GM12878 (cell line): ENCODE measurements around the gene COL4A3. TPM values are rescaled to one million over a fixed set of nuclear protein-coding genes. Genes with fewer than 3 reads are reported as not detected.

Source experiments
- ATAC-seq: fragments of 200-7000 bp; cut with Tn5 transposase; 3 replicates; pipeline ENCODE4 v1.9.1; 2020; ENCODE audit warnings: mild to moderate bottlenecking, moderate library complexity
- BruUV-seq: library from RNA; stranded (reverse); fragments of 400-500 nt; replicated peaks from 2 replicates; lab custom pipeline; 2021; lab: Mats Ljungman, UMichigan
- CTCF ChIA-PET: fragments of 300-600 bp; sonication (Branson Sonifier 250); formaldehyde crosslinking; extraction: SDS; loops from one replicate; lab custom pipeline; 2021; ENCODE audit warnings: inconsistent platforms; lab: Yijun Ruan, JAX
- POLR2A ChIA-PET: fragments of 350-600 bp; formaldehyde crosslinking; extraction: SDS; loops from one replicate; lab custom pipeline; 2021; ENCODE audit warnings: inconsistent platforms; lab: Charles Lee
- RAD21 ChIA-PET: fragments of 300-600 bp; sonication (Branson Sonifier 250); formaldehyde crosslinking; loops from one replicate; lab custom pipeline; 2023; ENCODE audit warnings: antibody characterized with exemption; ENCODE audit not compliant: unreplicated experiment; lab: Charles Lee
- SMC1A ChIA-PET: fragments of 300-600 bp; sonication (Branson Sonifier 250); formaldehyde crosslinking; loops from one replicate; lab custom pipeline; 2023; ENCODE audit not compliant: unreplicated experiment, uncharacterized antibody; lab: Charles Lee
- DNase-seq: peaks from one replicate; pipeline ENCODE4 v3.0.0-alpha.2; 2011; ENCODE audit warnings: low read depth, low spot score
- FAIRE-seq: peaks from 3 replicates; lab custom pipeline; 2011; peaks lifted over from hg19 to GRCh38; lab: Jason Lieb, UNC
- H2AFZ ChIP-seq: 2 replicates; pipeline ENCODE4 v1.6.0; 2011; ENCODE audit warnings: low read depth, low read length, control low read depth; ENCODE audit not compliant: control insufficient read depth
- H3K27ac ChIP-seq: 2 replicates; pipeline ENCODE4 v1.5.1; 2011; ENCODE audit warnings: control low read depth; ENCODE audit not compliant: control insufficient read depth, insufficient read depth
- H3K27me3 ChIP-seq, 2 experiments: replicated peaks in 1 of 2; 2 replicates each; pipeline versions ENCODE4 v1.6.0 to v1.6.1; 2011; ENCODE audit warnings: low read length in 1 of 2; ENCODE audit not compliant: control insufficient read depth in 2 of 2, insufficient read depth in 2 of 2
- H3K36me3 ChIP-seq, 2 experiments: 2 replicates each; pipeline ENCODE4 v1.5.1; 2011; ENCODE audit warnings: low read length in 1 of 2; ENCODE audit not compliant: control insufficient read depth in 2 of 2, insufficient read depth in 2 of 2
- H3K4me1 ChIP-seq: 2 replicates; pipeline ENCODE4 v1.6.1; 2011; ENCODE audit warnings: mild to moderate bottlenecking, low read length, moderate library complexity, mixed read lengths; ENCODE audit not compliant: control insufficient read depth, insufficient read depth
- H3K4me2 ChIP-seq: 2 replicates; pipeline ENCODE4 v1.6.0; 2011; ENCODE audit warnings: control low read depth; ENCODE audit not compliant: control insufficient read depth, insufficient read depth
- H3K4me3 ChIP-seq: fragments of 200-600 bp; sonication (generic); 2 replicates; pipeline ENCODE4 v1.5.1; 2016
- H3K79me2 ChIP-seq: 2 replicates; pipeline ENCODE4 v1.6.0; 2011; ENCODE audit warnings: low read length; ENCODE audit not compliant: control insufficient read depth, insufficient read depth
- H3K9ac ChIP-seq: 2 replicates; pipeline ENCODE4 v1.8.0; 2011; ENCODE audit warnings: low read length, control low read depth, mixed read lengths; ENCODE audit not compliant: control insufficient read depth, insufficient read depth
- H3K9me3 ChIP-seq: replicated peaks from 3 replicates; pipeline ENCODE4 v1.5.1; 2011; ENCODE audit warnings: mild to moderate bottlenecking, low read length; ENCODE audit not compliant: control insufficient read depth, insufficient read depth
- H4K20me1 ChIP-seq: 2 replicates; pipeline ENCODE4 v1.6.0; 2011; ENCODE audit not compliant: control insufficient read depth, insufficient read depth
- CBFB ChIP-seq: IDR thresholded peaks from 2 replicates; pipeline ENCODE4 v1.6.1; 2016; ENCODE audit warnings: antibody characterized with exemption, low read depth
- CHD2 ChIP-seq: IDR thresholded peaks from 2 replicates; pipeline ENCODE4 v1.6.1; 2011; ENCODE audit warnings: low read depth, low read length, improper control_type of control experiment, borderline replicate concordance
- EGR1 ChIP-seq, 2 experiments: IDR thresholded peaks; 1 replicate in 1 of 2; 2 replicates in 1 of 2; pipeline ENCODE4 v1.6.1; 2011 to 2012; ENCODE audit warnings: low read depth in 2 of 2, low read length in 2 of 2, borderline replicate concordance in 1 of 2, mild to moderate bottlenecking in 1 of 2, moderate library complexity in 1 of 2
- EZH2 ChIP-seq: IDR thresholded peaks from 2 replicates; pipeline ENCODE4 v1.6.1; 2012; ENCODE audit warnings: low read depth, mild to moderate bottlenecking, control low read depth, inconsistent platforms, low read length, borderline replicate concordance; ENCODE audit not compliant: control insufficient read depth
- GABPA ChIP-seq: IDR thresholded peaks from 2 replicates; pipeline ENCODE4 v1.6.1; 2014; ENCODE audit warnings: antibody characterized with exemption, low read depth, mild to moderate bottlenecking, inconsistent platforms
- IRF4 ChIP-seq: IDR thresholded peaks from 2 replicates; pipeline ENCODE4 v1.6.1; 2011; ENCODE audit warnings: low read depth, low read length
- LARP7 ChIP-seq: fragments of 450-650 bp; IDR thresholded peaks from 2 replicates; pipeline ENCODE4 v1.6.1; 2017; ENCODE audit warnings: mild to moderate bottlenecking
- MXI1 ChIP-seq: fragments of 150-350 bp; IDR thresholded peaks from 2 replicates; pipeline ENCODE4 v1.6.1; 2011; ENCODE audit warnings: low read depth, mild to moderate bottlenecking, inconsistent platforms, low read length, improper control_type of control experiment
- NKRF ChIP-seq: fragments of 450-650 bp; conservative IDR thresholded peaks from 2 replicates; pipeline ENCODE4 v1.6.1; 2017; ENCODE audit warnings: mild to moderate bottlenecking, moderate library complexity
- SMAD5 ChIP-seq: IDR thresholded peaks from 2 replicates; pipeline ENCODE4 v1.6.1; 2016; ENCODE audit warnings: antibody characterized with exemption, low read depth
- SMARCA5 ChIP-seq: fragments of 450-650 bp; IDR thresholded peaks from 2 replicates; pipeline ENCODE4 v1.6.1; 2017; ENCODE audit warnings: mild to moderate bottlenecking
- SRF ChIP-seq, 2 experiments: IDR thresholded peaks; 2 replicates each; pipeline ENCODE4 v1.6.1; 2011; ENCODE audit warnings: low read depth in 2 of 2, low read length in 2 of 2, mild to moderate bottlenecking in 1 of 2, moderate library complexity in 1 of 2
- SUPT20H ChIP-seq: IDR thresholded peaks from 2 replicates; pipeline ENCODE4 v1.6.1; 2011; ENCODE audit warnings: low read depth, mild to moderate bottlenecking, low read length, moderate library complexity, borderline replicate concordance; ENCODE audit not compliant: control insufficient read depth
- TARDBP ChIP-seq: IDR thresholded peaks from 2 replicates; pipeline ENCODE4 v1.6.1; 2016; ENCODE audit warnings: borderline replicate concordance
- WGBS: methylation state at CpG from one replicate; pipeline ENCODE4 v1.1.6; 2016; ENCODE audit warnings: low lambda C conversion rate; ENCODE audit not compliant: insufficient replicate concordance, insufficient coverage; ENCODE audit errors: missing lambda C conversion rate; 5-methylcytosine and 5-hydroxymethylcytosine counted together
- in situ Hi-C: fragments of 300-500 bp; cut with MboI; formaldehyde crosslinking; loops from 9 replicates; pipeline ENCODE4 v1.14.3; 2018; ENCODE audit warnings: mixed read lengths
- intact Hi-C: fragments of 100-400 bp; cut with micrococcal nuclease; formaldehyde crosslinking; loops from one replicate; pipeline ENCODE4 v1.14.2; 2022; ENCODE audit not compliant: unreplicated experiment
- polyA plus RNA-seq, 11 experiments: library from polyadenylated mRNA; depleted of rRNA in 4 of 11; unstranded in 6 of 11; stranded (reverse) in 5 of 11; fragments of >200 nt; fragmentation: Nextera tagmentation in 4 of 11; fragmentation: Illumina TruSeq in 1 of 11; extraction: Ambion mirVana in 4 of 11; extraction: Trizol in 1 of 11; gene quantifications; 1 replicate in 1 of 11; 2 replicates in 10 of 11; pipeline versions ENCODE4 v1.2.1 to v1.2.3, GENCODE V29; 2011 to 2016; ENCODE audit warnings: inconsistent platforms in 2 of 11, missing spikeins in 2 of 11, low read depth in 1 of 11
- total RNA-seq, 4 experiments: library from RNA; depleted of rRNA in 3 of 4; stranded (reverse); fragments of >200 nt in 3 of 4; fragmentation: Illumina TruSeq in 1 of 4; extraction: Trizol in 1 of 4; gene quantifications; 2 replicates each; pipeline versions ENCODE4 v1.2.1 to v1.2.3, GENCODE V29; 2013 to 2021
- TF ChIP-seq, protein P1 (sequence below): IDR thresholded peaks from 2 replicates; pipeline ENCODE4 v1.6.1; 2012; ENCODE audit warnings: low read depth, low read length, improper control_type of control experiment
- TF ChIP-seq, protein P2 (sequence below): IDR thresholded peaks from 2 replicates; pipeline ENCODE4 v1.6.1; 2012; ENCODE audit warnings: low read depth, low read length, improper control_type of control experiment
- TF ChIP-seq, protein P3 (sequence below): IDR thresholded peaks from 2 replicates; pipeline ENCODE4 v1.6.1; 2012; ENCODE audit warnings: low read length, inconsistent platforms

COL4A3 gene
- total and polyA plus RNA-seq, 10 of the 15 experiments (the other 5 are each of a cell fraction or from before 2014, with no cell fraction given), result 0.34 to 10.5 (median 3.8) TPM

GRCh38 chr2:227311861-227312506 lies 147.6 kb downstream of the COL4A3 start (continued):
- no peak for TF ChIP-seq SRF (IDR thresholded peaks at IDR 0.05; ENCODE audit: low read depth in 2 of 2, low read length in 2 of 2)
- TF ChIP-seq LARP7, result no peak

DNA sequence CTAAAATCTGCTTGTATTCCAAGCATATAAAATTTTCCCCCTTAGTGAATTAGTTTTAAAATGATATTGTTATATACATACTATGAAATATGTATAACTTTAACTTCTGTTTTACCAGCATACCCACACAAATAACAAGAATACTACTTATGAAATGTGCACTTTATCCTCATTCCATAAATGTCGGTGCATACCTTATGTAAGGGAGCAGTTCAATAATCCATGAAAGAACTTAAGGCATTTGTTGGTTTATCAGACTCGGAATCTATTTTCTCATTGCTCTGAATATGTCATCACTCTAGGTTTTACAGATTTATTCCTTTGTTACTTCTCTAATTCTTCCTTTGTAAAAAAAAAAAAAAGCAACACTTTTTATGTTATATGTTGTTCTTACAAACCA lies 148.2 kb downstream of the COL4A3 start:
- in situ Hi-C loops (no loop called here), intact Hi-C loops (no loop called here)
- H4K20me1 ChIP-seq, result no peaks in the 10 kb centered on the region
- no peaks in the 10 kb centered on the region for H3K36me3 ChIP-seq
- WGBS, result 50% methylated on average over 2 of the region's 2 CpGs
- no peak overlapping the region for H3K4me3 ChIP-seq
- DNase-seq (no peak), FAIRE-seq (no peak), ATAC-seq (no peak)
- no peaks in the 10 kb centered on the region for H3K27me3 ChIP-seq
- CTCF ChIA-PET, result no interaction called here
- POLR2A ChIA-PET, result no interaction called here
- no TSS peak for BruUV-seq
- H3K4me2 ChIP-seq, result no peak overlapping the region
- no peak overlapping the region for H3K27ac ChIP-seq
- TF ChIP-seq IRF4 (no peak), SMARCA5 (no peak), TARDBP (no peak), EZH2 (no peak), SUPT20H (no peak), CHD2 (no peak), EGR1 (IDR thresholded peaks at IDR 0.05; ENCODE audit: borderline replicate concordance in 1 of 2, low read depth in 2 of 2, low read length in 2 of 2) (no peak), CBFB (no peak), NKRF (no peak), MXI1 (no peak), SMAD5 (no peak), GABPA (no peak)
- TF ChIP-seq, protein P1, sequence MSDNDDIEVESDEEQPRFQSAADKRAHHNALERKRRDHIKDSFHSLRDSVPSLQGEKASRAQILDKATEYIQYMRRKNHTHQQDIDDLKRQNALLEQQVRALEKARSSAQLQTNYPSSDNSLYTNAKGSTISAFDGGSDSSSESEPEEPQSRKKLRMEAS, result no peak
- TF ChIP-seq, protein P2, sequence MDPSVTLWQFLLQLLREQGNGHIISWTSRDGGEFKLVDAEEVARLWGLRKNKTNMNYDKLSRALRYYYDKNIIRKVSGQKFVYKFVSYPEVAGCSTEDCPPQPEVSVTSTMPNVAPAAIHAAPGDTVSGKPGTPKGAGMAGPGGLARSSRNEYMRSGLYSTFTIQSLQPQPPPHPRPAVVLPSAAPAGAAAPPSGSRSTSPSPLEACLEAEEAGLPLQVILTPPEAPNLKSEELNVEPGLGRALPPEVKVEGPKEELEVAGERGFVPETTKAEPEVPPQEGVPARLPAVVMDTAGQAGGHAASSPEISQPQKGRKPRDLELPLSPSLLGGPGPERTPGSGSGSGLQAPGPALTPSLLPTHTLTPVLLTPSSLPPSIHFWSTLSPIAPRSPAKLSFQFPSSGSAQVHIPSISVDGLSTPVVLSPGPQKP, result no peak
- TF ChIP-seq, protein P3, sequence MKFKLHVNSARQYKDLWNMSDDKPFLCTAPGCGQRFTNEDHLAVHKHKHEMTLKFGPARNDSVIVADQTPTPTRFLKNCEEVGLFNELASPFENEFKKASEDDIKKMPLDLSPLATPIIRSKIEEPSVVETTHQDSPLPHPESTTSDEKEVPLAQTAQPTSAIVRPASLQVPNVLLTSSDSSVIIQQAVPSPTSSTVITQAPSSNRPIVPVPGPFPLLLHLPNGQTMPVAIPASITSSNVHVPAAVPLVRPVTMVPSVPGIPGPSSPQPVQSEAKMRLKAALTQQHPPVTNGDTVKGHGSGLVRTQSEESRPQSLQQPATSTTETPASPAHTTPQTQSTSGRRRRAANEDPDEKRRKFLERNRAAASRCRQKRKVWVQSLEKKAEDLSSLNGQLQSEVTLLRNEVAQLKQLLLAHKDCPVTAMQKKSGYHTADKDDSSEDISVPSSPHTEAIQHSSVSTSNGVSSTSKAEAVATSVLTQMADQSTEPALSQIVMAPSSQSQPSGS, result no peak
- no peaks in the 10 kb centered on the region for H3K9me3 ChIP-seq
- H3K79me2 ChIP-seq, result no peaks in the 10 kb centered on the region
- SMC1A ChIA-PET, result no interaction called here
- RAD21 ChIA-PET, result no interaction called here
- H3K9ac ChIP-seq, result no peak overlapping the region
- peaks cover 9% of the 10 kb centered on the region; the same call in 1 of the 2 replicates for H3K4me1 ChIP-seq
- H2AFZ ChIP-seq, result no peak overlapping the region
